ENCODE data around the gene VPS33A. TPM values are rescaled to one million over a fixed set of nuclear protein-coding genes. Genes with fewer than 3 reads are reported as not detected.

Gene VPS33A
- total RNA-seq, 1 experiment from 2014 or later = 16.5 TPM

GRCh38 chr12:122297494-122297893, 31.2 kb upstream of the VPS33A start:
- H3K4me3 Mint-ChIP-seq (ENCODE audit: unreplicated experiment) = no peak overlapping the region
- no peaks in the 10 kb centered on the region for H3K4me1 Mint-ChIP-seq (ENCODE audit: insufficient read depth, unreplicated experiment)
- TF ChIP-seq CTCF (IDR thresholded peaks at IDR 0.05; ENCODE audit: unreplicated experiment) = no peak
- no peaks in the 10 kb centered on the region for H3K27me3 Mint-ChIP-seq (ENCODE audit: insufficient read depth, unreplicated experiment)
- DNase-seq (ENCODE audit: unreplicated experiment) = no peak
- CTCF ChIA-PET = interaction anchor here (0.8 kb wide), 1 partner anchor 8 kb away, joined by 3 read pairs; no protein-coding TSS in a partner anchor
- POLR2A ChIA-PET = interaction anchor here (0.6 kb wide), 1 partner anchor 142 kb away, joined by 3 read pairs; no protein-coding TSS in a partner anchor
- intact Hi-C loops (cut with micrococcal nuclease) = no loop called here
- no TSS peak for BruUV-seq (replicated peaks)
- H3K9me3 Mint-ChIP-seq (ENCODE audit: unreplicated experiment) = no peaks in the 10 kb centered on the region
- H3K36me3 Mint-ChIP-seq (ENCODE audit: insufficient read depth, unreplicated experiment) = peaks cover 93% of the 10 kb centered on the region
- H3K27ac Mint-ChIP-seq (ENCODE audit: low read depth, unreplicated experiment) = no peak overlapping the region

- BruUV-seq (replicated peaks) = no TSS peak
- Mint-ChIP-seq H3K27me3 (ENCODE audit: insufficient read depth, unreplicated experiment) (no peaks in the 10 kb centered on the region), H3K4me1 (ENCODE audit: insufficient read depth, unreplicated experiment) (no peaks in the 10 kb centered on the region), H3K4me3 (ENCODE audit: unreplicated experiment) (no peak overlapping the region), H3K36me3 (ENCODE audit: insufficient read depth, unreplicated experiment) (peaks cover 96% of the 10 kb centered on the region), H3K9me3 (ENCODE audit: unreplicated experiment) (no peaks in the 10 kb centered on the region), H3K27ac (ENCODE audit: low read depth, unreplicated experiment) (no peak overlapping the region)
- intact Hi-C loops (cut with micrococcal nuclease) = no loop called here
- TF ChIP-seq CTCF (IDR thresholded peaks at IDR 0.05; ENCODE audit: unreplicated experiment) = no peak
- ChIA-PET CTCF (no interaction called here), POLR2A (no interaction called here)
- DNase-seq (ENCODE audit: unreplicated experiment) = no peak
These were observed 29.6 kb upstream of the VPS33A start for GRCh38 chr12:122295877-122296276.

GRCh38 chr12:122293081-122293480, 26.8 kb upstream of the VPS33A start:
- no peak overlapping the region for H3K4me3 Mint-ChIP-seq (ENCODE audit: unreplicated experiment)
- no peaks in the 10 kb centered on the region for H3K4me1 Mint-ChIP-seq (ENCODE audit: insufficient read depth, unreplicated experiment)
- no peaks in the 10 kb centered on the region for H3K27me3 Mint-ChIP-seq (ENCODE audit: insufficient read depth, unreplicated experiment)
- POLR2A ChIA-PET = no interaction called here
- peaks cover 80% of the 10 kb centered on the region for H3K36me3 Mint-ChIP-seq (ENCODE audit: insufficient read depth, unreplicated experiment)
- TF ChIP-seq CTCF (IDR thresholded peaks at IDR 0.05; ENCODE audit: unreplicated experiment) = no peak
- intact Hi-C loops (cut with micrococcal nuclease) = no loop called here
- no peak overlapping the region for H3K27ac Mint-ChIP-seq (ENCODE audit: low read depth, unreplicated experiment)
- CTCF ChIA-PET = no interaction called here
- H3K9me3 Mint-ChIP-seq (ENCODE audit: unreplicated experiment) = no peaks in the 10 kb centered on the region
- no peak for DNase-seq (ENCODE audit: unreplicated experiment)
- BruUV-seq (replicated peaks) = no TSS peak

- TF ChIP-seq CTCF (IDR thresholded peaks at IDR 0.05; ENCODE audit: unreplicated experiment) = no peak
- H3K4me3 Mint-ChIP-seq (ENCODE audit: unreplicated experiment) = no peak overlapping the region
- no peaks in the 10 kb centered on the region for H3K9me3 Mint-ChIP-seq (ENCODE audit: unreplicated experiment)
- DNase-seq (ENCODE audit: unreplicated experiment) = no peak
- H3K36me3 Mint-ChIP-seq (ENCODE audit: insufficient read depth, unreplicated experiment) = peaks cover 80% of the 10 kb centered on the region
- CTCF ChIA-PET = no interaction called here
- POLR2A ChIA-PET = interaction anchor here (0.5 kb wide), 1 partner anchor 17 kb away, joined by 3 read pairs; no protein-coding TSS in a partner anchor
- intact Hi-C loops (cut with micrococcal nuclease) = no loop called here
- no TSS peak for BruUV-seq (replicated peaks)
- no peak overlapping the region for H3K27ac Mint-ChIP-seq (ENCODE audit: low read depth, unreplicated experiment)
- no peaks in the 10 kb centered on the region for H3K4me1 Mint-ChIP-seq (ENCODE audit: insufficient read depth, unreplicated experiment)
- H3K27me3 Mint-ChIP-seq (ENCODE audit: insufficient read depth, unreplicated experiment) = no peaks in the 10 kb centered on the region
These were observed 25.1 kb upstream of the VPS33A start for GRCh38 chr12:122291431-122291830.

All from MCF 10A (cell line).